ENCODE results near the gene PHKB.

Gene PHKB

GRCh38 chr16:47734081-47734857 lies 273.1 kb downstream of the PHKB start:
- DNase-seq = no peak

GRCh38 chr16:47734987-47735594 lies 274.0 kb downstream of the PHKB start:
- DNase-seq = no peak

- no peak for DNase-seq
These were observed 289.2 kb downstream of the PHKB start for GRCh38 chr16:47750371-47750770.

Measured in stimulated activated CD4-positive, alpha-beta T cell treated with anti-CD3 and anti-CD28 coated beads, Interleukin-2, amount 100 ng/mL, for 24 hours (primary cell).